ENCODE measurements around the gene LMOD1. TPM values are rescaled to one million over a fixed set of nuclear protein-coding genes. Genes with fewer than 3 reads are reported as not detected.

LMOD1 gene
- total and polyA plus RNA-seq, 2 of the 8 experiments (the other 6 are each of a cell fraction or from before 2014, with no cell fraction given), result 0.77 to 1.4 TPM

GRCh38 chr1:201955009-201955728, 8.8 kb upstream of the LMOD1 start, which contains the start of gene TIMM17A (continued):
- TF ChIP-seq ATF2 (IDR thresholded peaks at IDR 0.05; ENCODE audit: low read length), result peak; percentile 84; the same call in 1 of the 2 replicates
- TF ChIP-seq TAF1 (IDR thresholded peaks at IDR 0.05; ENCODE audit: low read depth, low read length), result peak; percentile 96
- no peak for TF ChIP-seq USF2 (IDR thresholded peaks at IDR 0.05; ENCODE audit: low read length)
- TF ChIP-seq KDM1A (IDR thresholded peaks at IDR 0.05; ENCODE audit: borderline replicate concordance, low read length), result no peak
- TF ChIP-seq CBX8 (IDR thresholded peaks at IDR 0.05; ENCODE audit: borderline replicate concordance, low read depth, low read length), result no peak
- TF ChIP-seq EGR1 (IDR thresholded peaks at IDR 0.05; ENCODE audit: borderline replicate concordance, low read depth, low read length), result no peak
- no peak for TF ChIP-seq SIX5 (IDR thresholded peaks at IDR 0.05; ENCODE audit: low read depth, low read length)
- no peak for TF ChIP-seq GTF2F1 (IDR thresholded peaks at IDR 0.05; ENCODE audit: borderline replicate concordance, low read depth, low read length)
- no peak for TF ChIP-seq BCL11A (IDR thresholded peaks at IDR 0.05; ENCODE audit: low read depth in 2 of 2, low read length in 2 of 2)
- TF ChIP-seq TEAD4 (IDR thresholded peaks at IDR 0.05; ENCODE audit: low read depth, low read length), result no peak
- peak in 1 of 2 experiments; percentile 91 for TF ChIP-seq POLR2A (IDR thresholded peaks at IDR 0.05; ENCODE audit: control extremely low read depth in 1 of 2, low read depth in 2 of 2, low read length in 2 of 2)
- no peak for TF ChIP-seq NRF1 (IDR thresholded peaks at IDR 0.05; ENCODE audit: low read depth, low read length)
- TF ChIP-seq FOSL1 (IDR thresholded peaks at IDR 0.05; ENCODE audit: insufficient read depth, low read depth, low read length), result no peak
- TF ChIP-seq HDAC6 (IDR thresholded peaks at IDR 0.05; ENCODE audit: low read depth, low read length), result no peak
- peak; percentile 80 for TF ChIP-seq TBP (IDR thresholded peaks at IDR 0.05; ENCODE audit: low read depth, low read length)
- no peak for TF ChIP-seq POU5F1 (IDR thresholded peaks at IDR 0.05; ENCODE audit: low read depth, low read length)
- TF ChIP-seq BACH1 (IDR thresholded peaks at IDR 0.05; ENCODE audit: low read length), result peak; percentile 81
- TF ChIP-seq JUN (IDR thresholded peaks at IDR 0.05; ENCODE audit: low read depth, low read length), result 0 out of 2 replicates have a peak, but pooled peaks have one; percentile 4
- peak; percentile 96; the same call in 1 of the 2 replicates for TF ChIP-seq KDM5A (IDR thresholded peaks at IDR 0.05; ENCODE audit: low read length)
- no peak for TF ChIP-seq EZH2 (IDR thresholded peaks at IDR 0.05; ENCODE audit: low read depth, low read length, severe bottlenecking)
- 0 out of 4 replicates have a peak, but pooled peaks have one; percentile 7 to 30 for TF ChIP-seq SIN3A (conservative IDR thresholded peaks at IDR 0.05 in 1 of 2, IDR thresholded peaks at IDR 0.05 in 1 of 2; ENCODE audit: low read depth in 1 of 2, low read length in 2 of 2)
- TF ChIP-seq RAD21 (IDR thresholded peaks at IDR 0.05 in 1 of 2, conservative IDR thresholded peaks at IDR 0.05 in 1 of 2; ENCODE audit: low read depth in 2 of 2, low read length in 2 of 2), result no peak; a peak in 1 of 4 replicates
